Gastrocnemius medialis (tissue), 4 donors: ENCODE measurements around the gene PHF21B.

Source experiments
- CTCF ChIP-seq, 5 experiments: fragments of 450-650 bp in 3 of 5; fragments of 200-600 bp in 2 of 5; sonication (generic) in 2 of 5; IDR thresholded peaks in 4 of 5; conservative IDR thresholded peaks in 1 of 5; 1 replicate in 4 of 5; 2 replicates in 1 of 5; pipeline ENCODE4 v1.5.1; 2016 to 2019; ENCODE audit warnings: antibody characterized with exemption in 5 of 5, mild to moderate bottlenecking in 3 of 5, moderate library complexity in 3 of 5
- POLR2A ChIP-seq, 2 donors: fragments of 450-650 bp; IDR thresholded peaks; one replicate each; pipeline ENCODE4 v1.6.1; 2017; ENCODE audit warnings: antibody characterized with exemption in 2 of 2, mild to moderate bottlenecking in 2 of 2, moderate library complexity in 2 of 2

- no peak for TF ChIP-seq CTCF (IDR thresholded peaks at IDR 0.05 in 4 of 5, conservative IDR thresholded peaks at IDR 0.05 in 1 of 5)
- no peak for TF ChIP-seq POLR2A (IDR thresholded peaks at IDR 0.05)
Observed at GRCh38 chr22:44861245-44861644, 148.6 kb downstream of the PHF21B start.
